ENCODE measurements around the gene DLST.

- TF ChIP-seq CTCF (conservative IDR thresholded peaks at IDR 0.05; ENCODE audit: low read length) (no peak), EZH2phosphoT487 (IDR thresholded peaks at IDR 0.05; ENCODE audit: borderline replicate concordance, low read depth, low read length) (no peak)
These were observed 27.2 kb downstream of the DLST start for GRCh38 chr14:74908861-74909341.

Measured in OCI-LY7 (cell line).